Activated naive CD4-positive, alpha-beta T cell treated with anti-CD3 and anti-CD28 coated beads, Interleukin-2, amount 50 U/mL, for 72 hours (primary cell): ENCODE measurements around the gene RASA2. TPM values are rescaled to one million over a fixed set of nuclear protein-coding genes. Genes with fewer than 3 reads are reported as not detected.
A peak's percentile ranks its signal among the peaks of the same experiment; 100 is the strongest.
"Not testable (repeated sequence)": the region's sequence is repeated elsewhere in the genome, so short reads cannot be mapped to it uniquely, and the experiment has no call there.

ENCODE experiments used
- ATAC-seq, 2 donors: fragments of 150-1000 bp; cut with Tn5 transposase; 2 replicates each; pipeline ENCODE4 v1.10.0; 2021; ENCODE audit warnings: mild to moderate bottlenecking in 2 of 2, moderate library complexity in 2 of 2
- DNase-seq, 2 donors: peaks; one replicate each; pipeline ENCODE4 v3.0.0; 2021 to 2022; ENCODE audit warnings: low spot score in 2 of 2
- H3K27ac Mint-ChIP-seq, 2 donors: one replicate each; pipeline ENCODE4 v1.8.0; 2022; ENCODE audit warnings: mild to moderate bottlenecking in 2 of 2, mixed read lengths in 2 of 2
- H3K36me3 Mint-ChIP-seq, 2 donors: one replicate each; pipeline ENCODE4 v1.8.0; 2022; ENCODE audit warnings: mixed read lengths in 2 of 2
- H3K9me3 Mint-ChIP-seq, 2 donors: one replicate each; pipeline ENCODE4 v1.8.0; 2022; ENCODE audit warnings: mixed read lengths in 2 of 2
- total RNA-seq, 2 donors: library from RNA; stranded (reverse); gene quantifications; one replicate each; pipeline ENCODE4 v1.2.3, GENCODE V29; 2022

Gene RASA2
- total RNA-seq, 2 donors from 2014 or later = 27.1 to 31.1 TPM

GRCh38 chr3:141619450-141619849 is 132.6 kb downstream of the RASA2 start:
- H3K36me3 Mint-ChIP-seq = no peaks in the 10 kb centered on the region
- ATAC-seq = no peak
- H3K27ac Mint-ChIP-seq = peak overlapping the region in 1 of 2 donors; percentile 81
- no peak for DNase-seq
- no peaks in the 10 kb centered on the region for H3K9me3 Mint-ChIP-seq

- Mint-ChIP-seq H3K9me3 (peaks cover 3 to 7% of the 10 kb centered on the region in 2 donors), H3K36me3 (peaks cover 0 to 8% of the 10 kb centered on the region in 2 donors), H3K27ac (peak overlapping the region in 1 of 2 donors; percentile 22)
- ATAC-seq (no peak), DNase-seq (no peak)
Observed at GRCh38 chr3:141623691-141624090, 136.9 kb downstream of the RASA2 start.

- peaks cover 0 to 9% of the 10 kb centered on the region in 2 donors for H3K36me3 Mint-ChIP-seq
- DNase-seq (no peak), ATAC-seq (no peak)
- H3K9me3 Mint-ChIP-seq = peaks cover 3 to 14% of the 10 kb centered on the region in 2 donors
- no peak overlapping the region for H3K27ac Mint-ChIP-seq
Observed at GRCh38 chr3:141625506-141625905, 138.7 kb downstream of the RASA2 start.

GRCh38 chr3:141628334-141628733 is 141.5 kb downstream of the RASA2 start:
- DNase-seq, ATAC-seq, H3K36me3 Mint-ChIP-seq, H3K27ac Mint-ChIP-seq: not testable (repeated sequence)
- peaks cover 3 to 14% of the 10 kb centered on the region in 2 donors for H3K9me3 Mint-ChIP-seq

DNA sequence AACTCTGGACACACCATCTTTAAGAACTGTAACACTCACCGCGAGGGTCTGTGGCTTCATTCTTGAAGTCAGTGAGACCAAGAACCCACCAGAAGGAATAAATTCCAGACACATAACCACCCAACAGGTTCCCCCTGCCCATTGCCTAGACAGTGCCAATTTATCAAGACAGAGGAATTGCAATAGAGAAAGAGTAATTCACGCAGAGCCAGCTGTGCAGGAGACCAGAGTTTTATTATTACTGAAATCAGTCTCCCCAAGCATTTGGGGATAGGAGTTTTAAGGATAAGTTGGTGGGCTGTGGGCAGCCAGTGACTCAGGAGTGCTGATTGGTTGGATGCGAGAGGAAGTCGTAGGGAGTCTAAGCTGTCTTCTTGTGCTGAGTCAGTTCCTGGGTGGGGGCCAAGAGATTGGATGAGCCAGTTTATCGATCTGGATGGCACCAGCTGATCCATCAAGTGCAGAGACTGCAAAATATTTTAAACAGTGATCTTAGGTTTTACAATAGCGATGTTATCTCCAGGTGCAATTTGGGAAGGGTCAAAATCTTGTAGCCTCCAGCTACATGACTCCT is 142.1 kb downstream of the RASA2 start:
- peaks cover 3 to 14% of the 10 kb centered on the region in 2 donors for H3K9me3 Mint-ChIP-seq
- not testable (repeated sequence) for ATAC-seq, DNase-seq, H3K36me3 Mint-ChIP-seq, H3K27ac Mint-ChIP-seq

GRCh38 chr3:141629976-141630375 is 143.1 kb downstream of the RASA2 start:
- ATAC-seq (no peak), DNase-seq (no peak)
- H3K36me3 Mint-ChIP-seq = peaks cover 0 to 9% of the 10 kb centered on the region in 2 donors
- H3K9me3 Mint-ChIP-seq = peaks cover 3 to 14% of the 10 kb centered on the region in 2 donors
- H3K27ac Mint-ChIP-seq = no peak overlapping the region

GRCh38 chr3:141632779-141633374 is 146.1 kb downstream of the RASA2 start:
- Mint-ChIP-seq H3K36me3 (peaks cover 0 to 9% of the 10 kb centered on the region in 2 donors), H3K27ac (no peak overlapping the region), H3K9me3 (peaks cover 3 to 13% of the 10 kb centered on the region in 2 donors)
- ATAC-seq = no peak
- DNase-seq = no peak

DNA sequence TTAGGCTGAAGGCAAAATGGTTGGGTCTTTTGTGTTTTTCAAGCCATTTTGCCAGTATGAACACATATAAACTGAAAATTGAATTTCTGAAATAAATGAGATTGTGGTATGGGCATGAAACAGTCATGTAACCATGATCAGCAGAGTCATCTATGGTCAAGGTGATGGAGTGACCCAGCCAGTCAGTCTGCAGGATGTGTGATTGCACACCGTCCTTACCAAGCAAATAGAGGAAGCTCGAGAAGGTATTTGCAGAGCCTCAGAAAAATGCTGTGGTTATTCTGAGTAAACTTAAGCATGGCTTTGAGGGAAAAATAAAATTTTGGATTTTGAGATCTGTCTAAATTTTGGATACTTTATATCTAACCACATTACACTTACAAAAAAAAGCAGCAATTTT is 155.4 kb downstream of the RASA2 start:
- ATAC-seq (no peak), DNase-seq (no peak)
- no peaks in the 10 kb centered on the region for H3K36me3 Mint-ChIP-seq
- H3K9me3 Mint-ChIP-seq = no peaks in the 10 kb centered on the region
- no peak overlapping the region for H3K27ac Mint-ChIP-seq

GRCh38 chr3:141643391-141643790 is 156.6 kb downstream of the RASA2 start:
- H3K36me3 Mint-ChIP-seq = no peaks in the 10 kb centered on the region
- H3K27ac Mint-ChIP-seq = no peak overlapping the region
- ATAC-seq = no peak
- no peaks in the 10 kb centered on the region for H3K9me3 Mint-ChIP-seq
- no peak for DNase-seq

- H3K36me3 Mint-ChIP-seq = no peaks in the 10 kb centered on the region
- DNase-seq (no peak), ATAC-seq (no peak)
- H3K9me3 Mint-ChIP-seq = no peaks in the 10 kb centered on the region
- H3K27ac Mint-ChIP-seq = no peak overlapping the region
Observed at GRCh38 chr3:141643796-141644195, 157.0 kb downstream of the RASA2 start.

DNA sequence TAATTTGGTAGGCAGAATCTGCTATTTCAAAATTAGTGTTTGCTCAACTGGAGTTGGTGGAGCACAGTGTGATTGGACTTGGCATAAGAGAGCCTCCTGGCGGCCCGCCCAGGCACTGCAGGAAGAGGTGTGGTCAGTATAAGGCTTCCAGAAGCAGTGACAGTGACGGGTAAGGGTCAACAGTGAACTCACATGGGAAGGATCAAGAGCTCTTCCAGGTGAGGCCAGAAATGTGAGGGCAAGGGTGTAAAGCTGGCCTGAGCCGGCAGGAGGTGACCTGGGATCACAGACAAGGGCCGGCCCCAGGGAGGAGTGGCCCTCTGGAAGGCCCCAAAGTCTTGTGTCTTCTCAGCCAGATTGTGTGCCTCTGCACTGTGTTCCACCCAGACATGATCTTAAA is 158.1 kb downstream of the RASA2 start:
- no peaks in the 10 kb centered on the region for H3K9me3 Mint-ChIP-seq
- peak; percentile 84 to 92 for ATAC-seq
- DNase-seq = peak; percentile 69 to 79
- no peak overlapping the region for H3K27ac Mint-ChIP-seq
- H3K36me3 Mint-ChIP-seq = no peaks in the 10 kb centered on the region

DNA sequence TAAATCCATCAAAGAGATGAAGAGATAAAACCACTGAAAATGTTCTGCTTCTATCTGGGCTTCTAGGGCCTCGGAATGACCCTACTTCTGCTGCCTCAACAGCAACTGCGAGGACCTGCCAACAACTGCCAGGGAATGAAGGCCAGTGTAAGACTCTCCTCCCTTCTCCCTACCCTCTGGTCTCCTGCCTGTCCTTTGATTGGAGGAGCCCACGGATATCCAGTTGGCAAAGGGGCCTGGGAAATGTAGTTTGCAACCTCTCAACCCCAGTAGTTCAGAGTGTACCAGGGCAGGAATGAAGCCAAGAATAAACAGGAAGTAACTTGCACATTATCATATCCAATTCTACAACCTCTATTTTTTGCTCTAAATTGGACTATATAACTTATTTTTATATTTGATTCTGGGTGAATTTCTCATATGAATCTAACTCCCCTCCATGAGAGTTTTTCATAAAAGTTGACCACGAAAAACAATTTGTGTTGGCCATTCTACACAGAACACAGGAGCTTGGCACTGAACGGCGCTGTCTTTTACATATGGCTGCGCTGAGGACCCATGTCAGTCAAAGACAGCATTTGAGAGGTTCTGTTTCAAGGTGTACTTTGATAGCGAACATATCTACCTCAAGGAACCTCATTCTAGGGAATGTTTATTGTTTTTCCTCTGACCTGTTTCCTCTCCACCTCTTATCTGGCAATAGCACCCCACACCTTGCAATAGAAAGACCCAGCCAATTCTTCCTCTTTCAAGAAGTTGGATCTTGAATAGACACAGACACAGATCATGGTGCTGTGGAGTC is 160.1 kb downstream of the RASA2 start:
- peak in 1 of 2 donors; percentile 35 for ATAC-seq
- H3K27ac Mint-ChIP-seq = no peak overlapping the region
- no peaks in the 10 kb centered on the region for H3K9me3 Mint-ChIP-seq
- DNase-seq = no peak
- H3K36me3 Mint-ChIP-seq = no peaks in the 10 kb centered on the region

- ATAC-seq (no peak), DNase-seq (no peak)
- Mint-ChIP-seq H3K9me3 (no peaks in the 10 kb centered on the region), H3K36me3 (no peaks in the 10 kb centered on the region), H3K27ac (peak overlapping the region in 1 of 2 donors; percentile 61)
Observed at GRCh38 chr3:141647562-141647915, 160.7 kb downstream of the RASA2 start.

GRCh38 chr3:141648055-141648910 is 161.5 kb downstream of the RASA2 start:
- peak overlapping the region in 1 of 2 donors; percentile 61 for H3K27ac Mint-ChIP-seq
- no peak for DNase-seq
- no peak for ATAC-seq
- no peaks in the 10 kb centered on the region for H3K9me3 Mint-ChIP-seq
- H3K36me3 Mint-ChIP-seq = no peaks in the 10 kb centered on the region

DNA sequence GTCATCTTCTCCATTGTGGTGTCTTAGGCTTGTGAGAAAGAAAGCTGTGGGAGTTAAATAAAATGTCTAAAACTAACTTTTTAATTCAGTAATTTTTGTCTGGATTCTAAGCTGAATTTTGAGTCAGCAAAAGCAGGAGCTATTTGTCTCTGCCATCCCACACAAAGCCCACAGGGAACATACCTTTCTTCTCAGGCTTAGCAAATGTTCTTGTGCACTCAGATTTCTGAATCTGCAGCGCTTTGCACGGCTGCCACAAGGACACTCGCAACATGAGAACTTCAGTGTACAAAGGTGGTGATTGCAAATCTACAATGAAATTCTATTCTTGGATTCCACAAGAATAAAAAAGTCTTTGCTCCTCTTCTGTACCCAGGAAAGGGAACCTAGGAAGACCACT is 163.0 kb downstream of the RASA2 start:
- no peak overlapping the region for H3K27ac Mint-ChIP-seq

DNA sequence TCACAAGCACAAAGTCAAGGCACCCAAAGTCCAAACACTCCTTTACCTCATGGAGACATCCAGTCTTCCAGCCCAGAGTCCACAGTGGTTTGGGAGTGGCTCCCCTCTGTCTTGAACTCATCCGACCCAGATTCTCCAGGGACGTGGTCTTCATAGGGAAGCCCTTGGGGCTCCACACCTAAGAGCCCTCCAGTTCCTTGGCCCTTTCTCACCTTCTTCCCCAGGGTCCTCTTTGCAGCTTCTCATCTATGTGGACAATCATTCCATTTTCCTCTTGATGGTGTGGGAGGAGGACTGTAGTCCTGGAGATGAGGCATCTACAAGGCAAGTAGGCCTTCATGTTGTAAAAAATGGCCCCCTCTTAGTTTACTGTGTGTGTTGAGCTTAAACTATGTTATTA is 164.0 kb downstream of the RASA2 start:
- ATAC-seq = no peak
- no peak for DNase-seq
- Mint-ChIP-seq H3K36me3 (no peaks in the 10 kb centered on the region), H3K27ac (no peak overlapping the region), H3K9me3 (no peaks in the 10 kb centered on the region)

More for the DNA sequence above, 163.0 kb downstream of the RASA2 start:
- no peaks in the 10 kb centered on the region for H3K36me3 Mint-ChIP-seq
- no peak for ATAC-seq
- no peaks in the 10 kb centered on the region for H3K9me3 Mint-ChIP-seq
- DNase-seq = no peak

GRCh38 chr3:141651409-141651808 is 164.6 kb downstream of the RASA2 start:
- ATAC-seq = no peak
- Mint-ChIP-seq H3K36me3 (no peaks in the 10 kb centered on the region), H3K9me3 (no peaks in the 10 kb centered on the region), H3K27ac (no peak overlapping the region)
- DNase-seq = no peak
